MM.1S (cell line): ENCODE measurements around the gene LYPD5.
A peak's percentile ranks its signal among the peaks of the same experiment; 100 is the strongest.

Experiments used
- EZH2 ChIP-seq: fragments of 300-600 bp; sonication (generic); optimal IDR thresholded peaks from 2 replicates; pipeline ENCODE3; 2017; ENCODE audit warnings: low read depth, mild to moderate bottlenecking, antibody characterized with exemption, low read length, mixed read lengths
- EZH2phosphoT487 ChIP-seq: fragments of 300-600 bp; sonication (generic); IDR thresholded peaks from 2 replicates; pipeline ENCODE4 v1.6.1; 2018; ENCODE audit warnings: antibody characterized with exemption, low read length
- TF ChIP-seq, protein P1 (sequence below): fragments of 300-600 bp; sonication (generic); IDR thresholded peaks from 2 replicates; pipeline ENCODE4 v1.5.1; 2016; ENCODE audit warnings: antibody characterized with exemption, low read length, mixed read lengths

DNA sequence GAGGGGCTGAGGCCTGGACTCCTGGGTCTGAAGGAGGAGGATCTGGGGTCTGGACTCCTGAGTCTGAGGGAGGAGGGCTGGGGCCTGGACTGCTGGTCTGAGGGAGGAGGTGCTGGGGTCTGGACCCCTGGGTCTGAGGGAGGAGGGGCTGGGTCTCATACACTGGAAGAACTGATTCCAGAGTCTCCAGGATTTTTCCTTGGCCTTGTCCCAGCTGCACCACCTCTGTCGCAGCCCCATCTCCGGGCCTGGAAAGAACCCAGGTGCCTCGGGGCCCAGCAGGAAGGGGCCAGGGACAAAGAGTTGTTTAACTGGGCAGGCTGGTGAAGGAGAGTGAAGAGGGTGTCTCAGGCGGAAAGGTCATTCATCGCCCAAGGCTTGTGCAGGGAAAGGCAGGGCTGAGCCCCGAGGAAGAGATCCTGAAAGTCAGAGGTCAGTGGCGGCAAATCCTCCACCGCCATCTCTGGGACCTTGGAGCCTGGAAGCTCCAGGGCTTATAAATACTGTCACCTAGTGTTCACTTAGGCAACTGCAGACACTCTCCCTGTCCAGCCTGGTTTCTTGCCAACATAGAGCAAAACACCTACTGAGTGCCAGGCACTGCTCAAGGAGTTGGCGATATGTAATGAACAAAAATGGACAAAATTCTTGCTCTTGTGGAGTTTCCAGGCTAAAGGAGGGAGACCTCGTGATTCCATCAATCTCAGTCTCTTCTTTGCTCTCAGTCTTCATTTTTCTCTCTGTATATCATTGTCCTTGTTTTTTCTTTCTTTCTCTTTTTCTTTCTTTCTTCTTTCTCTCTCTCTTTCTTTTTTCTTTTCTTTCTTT lies 17.1 kb downstream of the LYPD5 start:
- TF ChIP-seq, protein P1, sequence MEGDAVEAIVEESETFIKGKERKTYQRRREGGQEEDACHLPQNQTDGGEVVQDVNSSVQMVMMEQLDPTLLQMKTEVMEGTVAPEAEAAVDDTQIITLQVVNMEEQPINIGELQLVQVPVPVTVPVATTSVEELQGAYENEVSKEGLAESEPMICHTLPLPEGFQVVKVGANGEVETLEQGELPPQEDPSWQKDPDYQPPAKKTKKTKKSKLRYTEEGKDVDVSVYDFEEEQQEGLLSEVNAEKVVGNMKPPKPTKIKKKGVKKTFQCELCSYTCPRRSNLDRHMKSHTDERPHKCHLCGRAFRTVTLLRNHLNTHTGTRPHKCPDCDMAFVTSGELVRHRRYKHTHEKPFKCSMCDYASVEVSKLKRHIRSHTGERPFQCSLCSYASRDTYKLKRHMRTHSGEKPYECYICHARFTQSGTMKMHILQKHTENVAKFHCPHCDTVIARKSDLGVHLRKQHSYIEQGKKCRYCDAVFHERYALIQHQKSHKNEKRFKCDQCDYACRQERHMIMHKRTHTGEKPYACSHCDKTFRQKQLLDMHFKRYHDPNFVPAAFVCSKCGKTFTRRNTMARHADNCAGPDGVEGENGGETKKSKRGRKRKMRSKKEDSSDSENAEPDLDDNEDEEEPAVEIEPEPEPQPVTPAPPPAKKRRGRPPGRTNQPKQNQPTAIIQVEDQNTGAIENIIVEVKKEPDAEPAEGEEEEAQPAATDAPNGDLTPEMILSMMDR: peak; percentile 98
- TF ChIP-seq EZH2 (no peak), EZH2phosphoT487 (no peak)
